NCI-H2171 treated with DMSO at 0.1 percent for 48 hours (cell line): Measurements from ENCODE around the gene NOS3.
"Not testable (repeated sequence)": the region's sequence is repeated elsewhere in the genome, so short reads cannot be mapped to it uniquely, and the experiment has no call there.

Experiments used
- DNase-seq: peaks from one replicate; lab custom pipeline; 2025; lab: John Stamatoyannopoulos, UW

The NOS3 gene

DNA sequence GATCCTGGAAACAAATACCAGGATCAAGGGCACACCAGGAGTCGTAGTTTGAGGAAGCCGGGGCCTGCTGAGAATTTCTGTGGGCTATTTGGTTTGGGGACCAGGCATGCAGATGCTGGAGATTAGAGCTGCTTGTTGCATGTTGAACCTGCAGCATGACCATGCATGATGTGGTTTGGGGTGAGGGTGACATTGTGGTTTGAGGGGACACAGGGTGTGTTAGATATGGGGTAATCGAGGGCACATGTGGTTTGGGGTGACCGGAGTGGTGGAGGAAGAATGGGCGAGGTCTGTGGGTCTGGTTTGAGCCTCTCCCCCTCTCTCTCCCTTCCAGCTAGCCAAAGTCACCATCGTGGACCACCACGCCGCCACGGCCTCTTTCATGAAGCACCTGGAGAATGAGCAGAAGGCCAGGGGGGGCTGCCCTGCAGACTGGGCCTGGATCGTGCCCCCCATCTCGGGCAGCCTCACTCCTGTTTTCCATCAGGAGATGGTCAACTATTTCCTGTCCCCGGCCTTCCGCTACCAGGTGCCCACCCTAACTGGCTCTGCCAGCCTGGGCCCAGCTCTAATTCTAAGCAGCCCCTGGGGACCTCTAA is 10.2 kb downstream of the NOS3 start:
- no peak for DNase-seq

GRCh38 chr7:151001546-151001945 is 10.7 kb downstream of the NOS3 start:
- DNase-seq = no peak

GRCh38 chr7:151003572-151003971 is 12.8 kb downstream of the NOS3 start:
- DNase-seq = no peak

DNA sequence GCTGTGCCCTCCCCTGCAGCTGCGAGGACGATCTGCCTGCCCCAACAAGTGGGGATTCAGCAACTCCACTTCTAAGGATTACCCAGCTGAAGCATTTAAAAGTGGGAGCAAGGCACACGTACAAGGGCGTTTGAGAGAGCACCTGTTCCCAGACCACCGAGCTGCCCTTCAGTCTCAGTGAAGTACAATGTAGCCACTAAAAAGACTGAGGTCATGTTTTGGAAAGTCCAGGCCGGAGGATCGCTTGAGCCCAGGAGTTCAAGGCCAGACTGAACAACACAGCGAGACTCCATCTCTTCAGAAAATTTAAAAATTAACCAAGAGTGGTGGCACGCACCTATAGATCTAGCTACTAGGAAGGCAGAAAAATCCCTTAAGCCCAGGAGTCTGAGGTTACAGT is 14.7 kb downstream of the NOS3 start:
- DNase-seq = no peak

- DNase-seq = no peak
Measured at GRCh38 chr7:151006590-151007300, 15.9 kb downstream of the NOS3 start.

DNA sequence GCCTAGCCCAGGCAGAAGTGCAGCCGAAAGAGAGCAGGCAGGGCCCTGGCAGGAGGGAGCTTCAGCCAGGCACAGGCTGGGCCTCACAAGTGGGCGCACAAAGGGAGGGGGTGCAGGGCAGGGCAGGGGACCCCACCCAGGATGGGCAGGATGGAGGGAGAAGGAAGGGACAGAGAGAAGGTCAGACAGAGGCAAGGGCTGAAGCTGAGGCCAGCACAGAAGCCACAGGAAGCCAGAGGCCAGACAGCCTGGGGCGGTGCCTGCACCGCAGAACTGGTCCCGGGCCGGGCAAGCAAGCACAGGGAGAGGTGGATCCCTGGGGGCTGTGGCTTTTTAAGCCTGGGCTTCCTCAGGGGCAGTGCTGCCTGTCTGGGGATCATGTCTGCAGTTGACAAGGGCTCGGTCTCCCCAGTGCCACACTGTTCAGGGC is 16.7 kb downstream of the NOS3 start:
- DNase-seq = no peak

DNA sequence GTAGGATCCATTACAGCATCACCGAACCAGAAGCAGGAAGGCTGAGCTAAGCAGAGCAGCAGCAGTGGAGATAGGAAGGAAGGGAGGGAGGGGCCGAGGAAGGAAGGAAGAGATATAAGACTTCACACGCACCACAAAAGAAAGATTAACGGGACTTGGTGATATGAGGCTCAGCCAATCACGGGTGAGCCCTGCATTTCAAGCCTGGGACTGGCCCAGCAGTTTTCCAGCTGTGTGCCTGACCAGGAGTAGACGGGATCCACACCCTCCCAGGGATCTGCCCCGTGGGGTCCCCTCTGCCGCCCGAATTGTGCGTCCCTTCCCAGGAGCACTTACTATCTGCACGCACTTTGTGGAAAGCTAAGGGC is 17.3 kb downstream of the NOS3 start:
- DNase-seq = no peak

DNA sequence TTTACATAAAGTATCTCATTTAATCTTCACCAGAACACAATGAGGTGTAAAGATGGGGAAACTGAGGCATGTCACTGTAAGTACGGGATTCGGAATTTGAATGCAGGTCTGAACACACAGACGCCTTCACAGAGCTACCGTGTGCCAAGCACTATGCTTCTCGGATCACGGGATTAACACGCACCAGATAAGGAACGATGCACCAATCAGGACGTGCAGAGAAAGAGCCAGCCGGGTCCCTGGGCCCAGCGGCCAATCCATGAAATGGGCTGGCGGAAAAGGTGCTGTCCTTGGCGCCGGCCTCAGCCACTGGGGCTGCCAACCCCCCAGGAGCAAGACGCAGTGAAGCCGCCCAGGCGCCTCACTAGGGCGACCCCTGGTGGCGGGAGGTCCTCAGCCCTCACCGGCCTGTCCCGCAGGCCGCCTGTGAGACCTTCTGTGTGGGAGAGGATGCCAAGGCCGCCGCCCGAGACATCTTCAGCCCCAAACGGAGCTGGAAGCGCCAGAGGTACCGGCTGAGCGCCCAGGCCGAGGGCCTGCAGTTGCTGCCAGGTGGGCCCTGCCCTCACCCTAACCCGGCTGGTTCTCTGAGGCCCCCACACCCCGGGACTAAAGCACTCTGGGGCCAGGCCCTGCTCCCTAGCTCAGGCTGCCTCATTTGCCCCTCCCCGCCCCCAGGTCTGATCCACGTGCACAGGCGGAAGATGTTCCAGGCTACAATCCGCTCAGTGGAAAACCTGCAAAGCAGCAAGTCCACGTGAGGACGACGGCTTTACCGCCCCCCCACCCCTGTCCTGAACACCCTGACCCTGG is 17.9 kb downstream of the NOS3 start:
- DNase-seq = no peak

GRCh38 chr7:151009327-151010036 is 18.7 kb downstream of the NOS3 start:
- no peak for DNase-seq

- DNase-seq = no peak
Measured at GRCh38 chr7:151010037-151010306, 19.2 kb downstream of the NOS3 start.

DNA sequence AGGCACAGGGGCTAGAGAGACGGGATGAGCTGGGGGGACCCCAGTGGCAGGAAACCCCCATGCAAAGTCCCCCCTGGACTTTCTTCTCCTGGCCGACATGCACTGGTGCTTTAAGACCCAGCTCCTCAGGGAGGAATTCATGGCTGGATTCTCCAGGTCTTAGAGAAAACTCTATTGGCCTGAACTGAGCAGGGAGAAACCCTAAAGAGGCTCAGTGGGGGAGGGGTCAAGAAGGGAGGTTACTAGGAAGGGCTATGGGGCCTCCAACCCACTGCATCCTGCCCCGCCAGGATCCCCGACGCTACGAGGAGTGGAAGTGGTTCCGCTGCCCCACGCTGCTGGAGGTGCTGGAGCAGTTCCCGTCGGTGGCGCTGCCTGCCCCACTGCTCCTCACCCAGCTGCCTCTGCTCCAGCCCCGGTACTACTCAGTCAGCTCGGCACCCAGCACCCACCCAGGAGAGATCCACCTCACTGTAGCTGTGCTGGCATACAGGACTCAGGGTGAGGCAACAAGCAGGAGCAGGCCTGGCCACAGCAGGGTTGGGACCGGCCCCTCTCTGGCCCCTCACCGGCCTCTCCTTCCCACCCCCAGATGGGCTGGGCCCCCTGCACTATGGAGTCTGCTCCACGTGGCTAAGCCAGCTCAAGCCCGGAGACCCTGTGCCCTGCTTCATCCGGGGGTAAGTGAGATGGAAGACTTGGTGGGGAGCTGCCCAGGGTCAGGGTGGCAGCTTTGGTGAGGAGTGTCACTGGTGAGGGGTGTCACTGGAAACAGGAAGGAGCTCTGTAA is 19.7 kb downstream of the NOS3 start:
- no peak for DNase-seq

DNA sequence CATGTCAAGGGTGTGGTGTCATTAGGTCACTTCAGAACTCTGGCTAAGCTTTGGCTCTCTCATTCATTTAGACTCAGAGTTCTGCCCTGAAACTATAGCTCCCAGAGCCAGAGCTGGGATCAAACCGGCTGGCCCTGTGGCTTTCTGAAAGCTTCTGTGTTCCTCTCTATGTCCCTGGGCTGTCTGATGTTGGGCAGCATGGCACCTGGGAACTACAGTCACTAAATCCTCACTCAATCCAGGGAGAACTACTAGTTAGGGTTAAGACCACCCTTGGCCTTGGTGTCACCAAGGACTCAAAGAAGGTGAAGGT is 20.2 kb downstream of the NOS3 start:
- no peak for DNase-seq

GRCh38 chr7:151011616-151012015 is 20.8 kb downstream of the NOS3 start:
- not testable (repeated sequence) for DNase-seq

- no peak for DNase-seq
Measured at GRCh38 chr7:151012031-151012692, 21.3 kb downstream of the NOS3 start.

- DNase-seq = no peak
Measured at GRCh38 chr7:151012911-151013347, 22.1 kb downstream of the NOS3 start.

GRCh38 chr7:151013356-151013732 is 22.5 kb downstream of the NOS3 start:
- DNase-seq = no peak

DNA sequence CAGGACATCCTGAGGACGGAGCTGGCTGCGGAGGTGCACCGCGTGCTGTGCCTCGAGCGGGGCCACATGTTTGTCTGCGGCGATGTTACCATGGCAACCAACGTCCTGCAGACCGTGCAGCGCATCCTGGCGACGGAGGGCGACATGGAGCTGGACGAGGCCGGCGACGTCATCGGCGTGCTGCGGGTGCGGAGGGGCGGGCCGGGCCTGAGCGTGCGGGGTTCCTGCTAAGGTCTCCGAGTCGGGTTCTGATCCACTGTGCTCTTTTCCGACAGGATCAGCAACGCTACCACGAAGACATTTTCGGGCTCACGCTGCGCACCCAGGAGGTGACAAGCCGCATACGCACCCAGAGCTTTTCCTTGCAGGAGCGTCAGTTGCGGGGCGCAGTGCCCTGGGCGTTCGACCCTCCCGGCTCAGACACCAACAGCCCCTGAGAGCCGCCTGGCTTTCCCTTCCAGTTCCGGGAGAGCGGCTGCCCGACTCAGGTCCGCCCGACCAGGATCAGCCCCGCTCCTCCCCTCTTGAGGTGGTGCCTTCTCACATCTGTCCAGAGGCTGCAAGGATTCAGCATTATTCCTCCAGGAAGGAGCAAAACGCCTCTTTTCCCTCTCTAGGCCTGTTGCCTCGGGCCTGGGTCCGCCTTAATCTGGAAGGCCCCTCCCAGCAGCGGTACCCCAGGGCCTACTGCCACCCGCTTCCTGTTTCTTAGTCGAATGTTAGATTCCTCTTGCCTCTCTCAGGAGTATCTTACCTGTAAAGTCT is 23.1 kb downstream of the NOS3 start:
- DNase-seq = no peak

- no peak for DNase-seq
Measured at GRCh38 chr7:151014950-151015349, 24.1 kb downstream of the NOS3 start.

- DNase-seq = no peak
Measured at GRCh38 chr7:151015967-151016366, 25.1 kb downstream of the NOS3 start.

GRCh38 chr7:151016505-151016904 is 25.7 kb downstream of the NOS3 start:
- no peak for DNase-seq

DNA sequence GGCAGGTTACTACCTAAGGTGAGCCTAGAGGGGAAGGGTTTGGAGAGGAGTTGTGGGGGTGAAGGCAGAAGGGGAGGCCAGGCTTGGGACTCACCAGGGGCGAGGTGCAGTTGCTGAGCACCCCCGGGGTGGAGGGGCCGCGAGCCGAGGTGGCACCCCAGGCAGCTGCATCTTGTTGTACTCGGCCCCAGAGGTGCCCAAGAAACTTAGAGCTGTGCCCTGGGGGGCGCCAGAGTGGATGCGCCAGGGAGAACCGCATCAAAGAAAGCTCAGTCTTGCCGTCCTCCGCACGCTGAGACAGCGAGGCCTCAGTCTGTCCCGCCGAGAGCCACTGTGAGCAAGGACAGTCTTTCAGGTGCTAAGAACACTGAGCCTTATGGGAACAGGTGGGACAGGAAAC is 26.1 kb downstream of the NOS3 start:
- no peak for DNase-seq
